ENCODE results near the gene MBIP. TPM values are rescaled to one million over a fixed set of nuclear protein-coding genes. Genes with fewer than 3 reads are reported as not detected.

The MBIP gene
- total RNA-seq, 1 donor from 2014 or later, result 24.5 TPM

GRCh38 chr14:36315159-36315853, 5.1 kb downstream of the MBIP start:
- DNase-seq (ENCODE audit: low spot score in 2 of 2) (no peak), FAIRE-seq (no peak)

GRCh38 chr14:36313898-36314297, 6.5 kb downstream of the MBIP start:
- DNase-seq (ENCODE audit: low spot score in 2 of 2), result no peak
- no peak for FAIRE-seq

- DNase-seq (ENCODE audit: low spot score in 2 of 2), result no peak
- FAIRE-seq, result no peak
Observed at GRCh38 chr14:36313206-36313605, 7.2 kb downstream of the MBIP start.

GRCh38 chr14:36306836-36307235, 13.6 kb downstream of the MBIP start:
- FAIRE-seq, result no peak

GRCh38 chr14:36304895-36305294, 15.5 kb downstream of the MBIP start:
- FAIRE-seq (no peak), DNase-seq (ENCODE audit: low spot score in 2 of 2) (no peak)

More at GRCh38 chr14:36306836-36307235, 13.6 kb downstream of the MBIP start:
- no peak for DNase-seq (ENCODE audit: low spot score in 2 of 2)

- FAIRE-seq, result no peak
- DNase-seq (ENCODE audit: low spot score in 2 of 2), result no peak
Observed at GRCh38 chr14:36303960-36304359, 16.5 kb downstream of the MBIP start.

- no peak for DNase-seq (ENCODE audit: low spot score in 2 of 2)
- no peak for FAIRE-seq
Observed at GRCh38 chr14:36302823-36303222, 17.6 kb downstream of the MBIP start.

- FAIRE-seq (no peak), DNase-seq (ENCODE audit: low spot score in 2 of 2) (no peak)
Observed at GRCh38 chr14:36301159-36301558, 19.3 kb downstream of the MBIP start.

GRCh38 chr14:36300337-36300736, 20.1 kb downstream of the MBIP start:
- DNase-seq (ENCODE audit: low spot score in 2 of 2) (no peak), FAIRE-seq (no peak)

GRCh38 chr14:36295642-36296627, 24.5 kb downstream of the MBIP start:
- FAIRE-seq, result no peak

GRCh38 chr14:36294543-36294942, 25.9 kb downstream of the MBIP start:
- no peak for DNase-seq (ENCODE audit: low spot score in 2 of 2)

More at GRCh38 chr14:36295642-36296627, 24.5 kb downstream of the MBIP start:
- DNase-seq (ENCODE audit: low spot score in 2 of 2), result no peak

GRCh38 chr14:36293824-36294223, 26.6 kb downstream of the MBIP start:
- no peak for DNase-seq (ENCODE audit: low spot score in 2 of 2)
- no peak for FAIRE-seq

More at GRCh38 chr14:36294543-36294942, 25.9 kb downstream of the MBIP start:
- no peak for FAIRE-seq

- DNase-seq (ENCODE audit: low spot score in 2 of 2), result no peak
Observed at GRCh38 chr14:36289954-36290353, 30.5 kb downstream of the MBIP start.

GRCh38 chr14:36288496-36288895, 31.9 kb downstream of the MBIP start:
- DNase-seq (ENCODE audit: low spot score in 2 of 2) (no peak), FAIRE-seq (no peak)

More at GRCh38 chr14:36289954-36290353, 30.5 kb downstream of the MBIP start:
- no peak for FAIRE-seq

GRCh38 chr14:36284971-36285595, 35.4 kb downstream of the MBIP start:
- DNase-seq (ENCODE audit: low spot score in 2 of 2) (no peak), FAIRE-seq (no peak)

- DNase-seq (ENCODE audit: low spot score in 2 of 2), result no peak
- no peak for FAIRE-seq
Observed at GRCh38 chr14:36281309-36281708, 39.1 kb downstream of the MBIP start.

GRCh38 chr14:36279306-36280190, 40.9 kb downstream of the MBIP start:
- FAIRE-seq, result no peak
- no peak for DNase-seq (ENCODE audit: low spot score in 2 of 2)

GRCh38 chr14:36275741-36276140, 44.7 kb downstream of the MBIP start:
- FAIRE-seq (no peak), DNase-seq (ENCODE audit: low spot score in 2 of 2) (no peak)

GRCh38 chr14:36271939-36272907, 48.2 kb downstream of the MBIP start:
- no peak for FAIRE-seq
- peak in 1 of 2 donors; percentile 28 for DNase-seq (ENCODE audit: low spot score in 2 of 2)
